Activated CD4-positive, alpha-beta T cell treated with anti-CD3 and anti-CD28 coated beads, Interleukin-2, Interleukin-4, amounts not matched to agents 100 ng/mL and 50 ng/mL, durations not matched to agents 16 hours and 8 hours (primary cell): ENCODE measurements around the gene PXN.

Source experiments
- DNase-seq: peaks from one replicate; pipeline ENCODE4 v3.0.0-alpha.2; 2020; ENCODE audit warnings: low spot score

Gene PXN

GRCh38 chr12:120265473-120266179 lies at the start of gene PXN:
Gene PXN (minus strand): TSS chr12:120265730. CDS start chr12:120265629, 101 bp downstream.
- DNase-seq = peak; percentile 91

GRCh38 chr12:120314220-120314619 lies 48.7 kb upstream of the PXN start:
- no peak for DNase-seq

- DNase-seq = peak; percentile 93
Measured at GRCh38 chr12:120301962-120302815, 36.7 kb upstream of the PXN start, which contains the start of gene SIRT4. Gene SIRT4 (plus strand): TSS chr12:120302321. CDS start chr12:120303562, 1,241 bp downstream.

GRCh38 chr12:120292661-120293531 lies 27.4 kb upstream of the PXN start, which contains the start of gene RNU4-1:
Gene RNU4-1 (minus strand): TSS chr12:120293237.
- DNase-seq = peak; percentile 97

- DNase-seq = no peak
Measured at GRCh38 chr12:120292411-120292660, 26.8 kb upstream of the PXN start.

GRCh38 chr12:120290609-120291305 lies 25.2 kb upstream of the PXN start:
- DNase-seq = no peak

- DNase-seq = no peak
Measured at GRCh38 chr12:120287491-120287890, 22.0 kb upstream of the PXN start.

GRCh38 chr12:120286768-120287490 lies 21.4 kb upstream of the PXN start:
- DNase-seq = no peak

GRCh38 chr12:120284381-120284780 lies 18.9 kb upstream of the PXN start:
- DNase-seq = no peak

- DNase-seq = no peak
Measured at GRCh38 chr12:120283318-120283717, 17.8 kb upstream of the PXN start.

- DNase-seq = no peak
Measured at GRCh38 chr12:120278137-120279069, 12.9 kb upstream of the PXN start.

GRCh38 chr12:120276734-120277133 lies 11.2 kb upstream of the PXN start:
- DNase-seq = no peak

- DNase-seq = no peak
Measured at GRCh38 chr12:120267736-120268135, 2.2 kb upstream of the PXN start.

GRCh38 chr12:120266180-120266870 lies 795 bp upstream of the PXN start:
- DNase-seq = no peak

GRCh38 chr12:120264904-120265472 lies 542 bp downstream of the PXN start:
- DNase-seq = no peak

GRCh38 chr12:120264086-120264903 lies 1.2 kb downstream of the PXN start:
- DNase-seq = no peak

- no peak for DNase-seq
Measured at GRCh38 chr12:120263748-120264085, 1.8 kb downstream of the PXN start.
